Measurements from ENCODE around the gene SNX5.
A peak's percentile ranks its signal among the peaks of the same experiment; 100 is the strongest.

SNX5 gene

DNA sequence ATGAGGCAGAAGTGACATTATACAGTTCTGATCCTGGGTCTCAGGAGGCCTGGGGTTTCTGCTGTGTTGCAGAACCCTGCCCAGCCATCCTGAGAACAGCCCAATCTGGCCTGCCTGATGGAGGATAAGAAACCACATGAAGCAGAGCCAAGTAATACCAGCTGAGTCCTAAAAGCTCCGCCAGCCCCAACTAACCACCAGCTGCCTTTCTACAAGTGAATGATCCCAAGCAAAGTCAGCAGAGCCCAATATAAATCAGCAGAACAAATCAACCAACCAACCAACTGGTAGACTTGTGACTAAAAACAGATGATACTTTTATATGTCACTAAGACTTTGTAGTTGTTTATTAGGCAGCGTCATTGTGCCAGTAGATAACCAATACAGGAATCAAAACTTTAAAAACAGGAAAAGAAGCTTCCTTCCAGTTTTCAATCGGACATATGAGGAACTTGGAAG lies 52.1 kb downstream of the SNX5 start:
- DNase-seq (ENCODE audit: low read depth in 2 of 2) = no peak

GRCh38 chr20:17914957-17915356 lies 53.6 kb downstream of the SNX5 start:
- no peak for DNase-seq (ENCODE audit: low read depth in 2 of 2)

DNA sequence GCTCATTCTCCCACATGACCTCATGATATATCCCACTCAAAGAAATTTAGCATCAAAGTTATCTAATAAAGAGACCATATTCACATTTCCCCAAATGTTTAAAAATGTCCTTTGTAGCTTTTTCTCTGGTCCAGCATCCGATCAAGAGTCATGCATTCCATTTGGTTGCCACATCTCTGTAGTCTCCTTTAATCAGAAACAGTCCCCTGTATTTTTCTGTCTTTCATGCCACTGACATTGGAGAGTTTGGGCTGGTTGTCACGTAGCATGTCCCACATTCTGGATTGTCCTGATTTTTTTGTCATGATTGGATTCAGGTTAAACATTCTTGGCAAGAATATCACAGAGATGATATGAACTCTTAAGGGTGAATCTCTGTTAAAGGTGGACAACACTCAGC lies 55.7 kb downstream of the SNX5 start:
- no peak for DNase-seq (ENCODE audit: low read depth in 2 of 2)

- no peak for DNase-seq (ENCODE audit: low read depth in 2 of 2)
Observed at GRCh38 chr20:17911927-17912326, 56.7 kb downstream of the SNX5 start.

DNA sequence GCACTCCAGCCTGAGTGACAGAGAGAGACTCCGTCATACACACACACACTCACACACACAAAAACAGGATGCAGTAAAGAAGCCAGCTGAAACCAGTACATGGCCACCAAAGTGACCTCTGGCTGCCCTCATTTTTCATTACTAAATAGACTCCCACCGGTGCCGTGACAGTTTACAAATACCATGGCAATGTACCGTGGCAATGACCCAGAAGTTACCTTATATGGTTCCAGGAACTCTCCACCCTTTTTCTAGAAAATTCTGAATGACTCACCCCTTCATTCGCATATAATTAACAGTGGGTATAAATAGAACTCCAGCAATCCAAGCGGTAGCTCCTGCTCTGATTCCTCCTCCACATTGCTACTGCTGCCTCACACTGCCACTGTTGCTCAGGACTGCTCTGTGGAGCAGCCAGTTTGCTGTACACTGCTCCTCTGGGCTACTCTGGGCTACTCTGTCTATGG lies 57.7 kb downstream of the SNX5 start:
- no peak for DNase-seq (ENCODE audit: low read depth in 2 of 2)

GRCh38 chr20:17909869-17910321 lies 58.7 kb downstream of the SNX5 start:
- no peak for DNase-seq (ENCODE audit: low read depth in 2 of 2)

DNA sequence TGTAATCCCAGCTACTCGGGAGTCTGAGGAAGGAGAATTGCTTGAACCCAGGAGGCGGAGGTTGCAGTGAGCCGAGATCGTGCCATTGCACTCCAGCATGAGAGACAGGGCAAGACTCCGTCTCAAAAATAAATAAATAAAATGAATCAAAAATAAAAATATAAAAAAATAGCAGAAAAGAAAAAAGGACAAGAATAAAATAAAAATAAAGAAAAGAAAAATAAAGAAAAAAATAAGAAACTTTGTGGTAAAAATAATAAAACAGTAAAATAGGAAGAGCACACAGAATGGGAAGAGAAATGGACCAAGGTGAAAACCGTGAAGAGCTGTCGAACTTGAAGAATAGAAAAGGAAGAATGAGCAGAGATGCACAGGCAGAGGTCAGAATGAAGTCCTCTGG lies 63.0 kb downstream of the SNX5 start:
- DNase-seq (ENCODE audit: low read depth in 2 of 2) = no peak

DNA sequence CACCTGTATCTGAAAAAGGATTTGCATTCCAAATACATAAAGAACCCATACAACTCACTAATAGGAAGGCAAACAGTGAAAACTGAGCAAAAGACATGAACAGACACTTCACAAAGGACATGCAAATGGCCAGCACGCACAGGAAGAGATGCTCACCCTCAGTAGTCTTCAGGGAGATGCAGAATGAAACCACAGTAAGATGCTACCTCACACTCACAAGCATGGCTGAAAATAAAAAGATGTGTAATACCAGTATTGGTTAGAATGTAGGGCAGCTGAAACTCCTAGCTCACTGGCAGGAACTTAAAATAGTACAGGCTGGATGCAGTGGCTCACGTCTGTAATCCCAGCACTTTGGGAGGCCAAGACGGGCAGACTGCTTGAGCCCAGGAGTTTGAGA lies 64.6 kb downstream of the SNX5 start:
- no peak for DNase-seq (ENCODE audit: low read depth in 2 of 2)

DNA sequence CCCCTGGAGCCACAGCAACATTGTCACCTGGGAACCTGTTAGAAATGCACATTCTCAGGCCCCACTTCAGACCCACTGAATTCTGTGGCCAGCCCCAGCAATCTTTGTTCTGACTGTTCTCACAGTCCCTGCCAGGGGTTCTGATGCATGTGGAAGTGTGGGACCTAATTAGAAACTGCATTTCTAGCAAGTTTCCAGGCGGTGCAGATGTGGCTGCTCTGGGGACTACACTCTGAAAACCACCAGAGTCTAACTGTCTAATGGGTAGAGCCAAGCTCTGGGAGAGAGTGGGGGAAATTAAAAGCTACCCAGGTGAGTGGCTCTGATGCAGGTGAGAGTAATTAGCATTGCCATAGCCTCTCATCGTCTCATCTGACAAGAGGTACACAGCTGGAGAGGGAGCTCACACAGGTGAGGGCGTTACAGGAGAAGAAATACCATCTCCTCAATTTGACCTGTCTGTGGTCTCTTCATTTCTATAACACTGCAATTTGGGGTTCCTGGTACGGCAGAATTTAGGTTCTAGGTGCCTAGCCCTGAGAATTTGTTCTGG lies 66.0 kb downstream of the SNX5 start:
- no peak for DNase-seq (ENCODE audit: low read depth in 2 of 2)

DNA sequence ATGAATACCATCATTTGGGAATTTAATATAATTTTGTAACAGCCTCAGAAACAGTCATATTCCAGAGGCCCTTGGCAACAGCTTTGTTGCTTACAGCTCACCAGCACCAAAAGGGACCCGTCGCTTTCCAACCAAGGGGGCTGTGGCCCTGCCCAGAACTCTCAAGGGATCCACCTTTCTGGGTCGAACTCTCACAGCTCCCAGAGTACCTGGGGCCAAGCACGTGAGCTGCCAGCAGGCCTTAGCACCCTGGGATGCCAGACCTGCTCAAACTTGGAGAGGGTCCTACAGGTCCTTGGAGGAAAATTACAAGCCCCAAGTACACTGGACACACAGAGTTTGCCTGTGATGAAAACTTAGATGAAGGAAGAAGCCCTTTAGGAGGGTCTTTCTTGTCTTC lies 66.6 kb downstream of the SNX5 start:
- no peak for DNase-seq (ENCODE audit: low read depth in 2 of 2)

DNA sequence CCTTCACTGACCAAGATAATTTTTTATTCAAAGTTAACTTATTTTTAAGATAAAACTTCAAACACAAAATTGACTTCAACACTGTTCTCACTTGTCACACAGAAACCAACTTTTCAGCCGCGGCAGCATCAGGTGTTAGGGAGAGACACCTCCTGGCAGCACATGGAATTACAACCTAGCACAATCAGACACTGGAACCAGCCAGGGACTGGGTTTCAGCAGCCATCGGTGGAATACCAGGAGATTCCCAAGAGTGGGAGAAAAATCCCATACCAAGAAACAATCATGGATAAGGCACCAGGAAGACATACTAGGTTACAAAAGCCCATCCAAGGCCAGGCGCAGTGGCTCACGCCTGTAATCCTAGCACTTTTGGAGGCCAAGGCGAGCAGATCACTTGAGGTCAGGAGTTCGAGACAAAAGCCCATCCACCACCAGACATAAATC lies 70.0 kb downstream of the SNX5 start:
- DNase-seq (ENCODE audit: low read depth in 2 of 2) = peak; percentile 26 to 39

DNA sequence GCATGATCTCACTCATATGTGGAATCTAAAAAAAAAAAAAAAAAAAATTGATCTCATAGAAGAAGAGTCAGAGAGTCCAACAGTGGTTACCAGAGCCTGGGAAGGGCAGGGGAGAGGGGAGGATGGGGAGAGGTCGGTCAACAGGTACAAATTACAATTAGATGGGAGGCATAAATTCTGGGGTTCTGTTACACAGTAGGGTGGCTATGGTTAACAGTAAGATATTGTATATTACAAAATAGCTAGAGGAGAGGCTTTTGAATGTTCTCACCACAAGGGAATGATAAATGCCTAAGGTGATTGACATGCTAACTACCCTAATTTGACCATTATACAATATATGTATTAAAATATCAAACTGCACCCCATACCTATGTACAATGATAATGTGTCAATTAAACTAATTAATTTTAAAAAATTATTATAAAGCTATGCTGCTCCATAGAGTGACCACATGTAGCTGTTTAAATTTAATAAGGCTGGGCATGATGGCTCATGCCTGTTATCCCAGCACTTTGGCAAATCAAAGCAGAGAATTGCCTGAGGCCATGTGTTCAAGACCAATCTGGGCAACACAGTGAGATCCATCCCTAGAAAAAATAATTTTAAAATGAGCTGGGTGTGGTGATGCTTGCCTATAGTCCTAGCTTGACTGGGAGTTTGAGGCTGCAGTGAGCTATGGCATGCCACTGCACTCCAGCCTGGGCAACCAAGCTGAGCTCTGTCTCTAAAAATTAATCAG lies 70.9 kb downstream of the SNX5 start:
- no peak for DNase-seq (ENCODE audit: low read depth in 2 of 2)

DNA sequence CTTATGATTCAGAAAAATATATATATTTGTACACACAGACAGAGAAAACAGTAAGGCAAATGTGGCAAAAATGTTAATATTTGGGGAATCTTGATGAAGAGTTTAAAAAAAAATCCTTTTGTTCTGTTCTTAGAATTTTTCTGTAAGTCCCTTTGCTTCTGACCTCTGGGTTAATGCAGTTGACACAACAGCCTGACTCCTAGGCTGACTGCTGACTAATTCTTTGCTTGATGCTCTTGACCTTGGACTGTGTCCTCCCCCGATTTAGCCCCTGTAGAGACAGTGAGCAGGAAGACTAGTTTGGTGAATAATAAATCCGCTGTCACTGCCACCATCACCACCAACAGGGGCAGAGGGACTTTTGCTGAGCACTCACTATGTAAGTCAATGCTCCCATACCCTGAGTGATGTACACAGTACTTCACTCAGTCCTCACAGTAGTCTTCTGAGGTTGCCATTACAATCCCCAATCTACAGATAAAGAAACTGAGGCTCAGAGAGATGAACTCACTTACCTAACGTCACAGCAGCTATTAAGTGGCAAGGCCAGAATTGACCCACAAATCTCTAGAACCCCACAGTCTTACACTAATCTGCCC lies 71.7 kb downstream of the SNX5 start:
- DNase-seq (ENCODE audit: low read depth in 2 of 2) = no peak

DNA sequence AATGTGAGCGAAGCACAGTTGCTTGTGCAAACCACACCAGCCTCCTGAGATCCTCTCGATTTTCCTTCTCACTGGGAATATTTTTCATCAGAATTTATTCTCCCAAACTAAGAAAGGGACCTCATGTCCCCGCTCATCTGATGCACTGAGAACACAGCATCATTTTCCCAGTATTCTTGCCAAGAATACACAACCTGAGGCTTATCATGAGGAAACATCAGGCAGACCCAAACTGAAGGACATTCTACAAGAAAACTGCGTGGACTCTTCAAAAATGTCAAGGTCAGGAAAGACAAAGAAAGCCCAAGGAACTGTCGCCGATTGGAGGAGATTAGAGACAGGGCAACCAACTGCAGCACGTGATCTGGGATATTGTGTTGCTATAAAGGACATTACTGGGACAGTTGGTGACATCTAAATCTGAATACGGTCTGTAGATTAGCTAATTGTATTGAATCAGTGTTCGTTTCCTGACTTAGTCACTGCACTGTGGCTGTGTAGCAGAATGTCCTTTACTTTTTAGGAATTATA lies 72.3 kb downstream of the SNX5 start:
- no peak for DNase-seq (ENCODE audit: low read depth in 2 of 2)

- DNase-seq (ENCODE audit: low read depth in 2 of 2) = peak in 1 of 2 donors; percentile 12
Observed at GRCh38 chr20:17895641-17896171, 72.9 kb downstream of the SNX5 start.

DNA sequence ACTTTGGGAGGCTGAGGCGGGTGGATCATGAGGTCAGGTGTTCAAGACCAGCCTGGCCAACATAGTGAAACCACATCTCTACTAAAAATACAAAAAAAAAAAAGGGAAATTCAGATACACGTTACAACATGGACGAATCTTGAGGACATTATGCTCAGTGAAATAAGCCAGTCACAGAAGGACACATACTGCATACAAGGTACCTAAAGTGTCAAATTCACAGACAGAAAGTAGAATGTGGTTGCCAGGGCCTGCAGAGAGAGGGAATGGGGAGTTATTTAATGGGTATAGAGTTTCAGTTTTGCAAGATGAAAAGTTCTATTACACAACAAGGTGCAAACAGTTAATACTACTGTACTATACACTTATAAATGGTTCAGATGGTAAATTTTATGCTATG lies 75.1 kb downstream of the SNX5 start:
- DNase-seq (ENCODE audit: low read depth in 2 of 2) = no peak

DNA sequence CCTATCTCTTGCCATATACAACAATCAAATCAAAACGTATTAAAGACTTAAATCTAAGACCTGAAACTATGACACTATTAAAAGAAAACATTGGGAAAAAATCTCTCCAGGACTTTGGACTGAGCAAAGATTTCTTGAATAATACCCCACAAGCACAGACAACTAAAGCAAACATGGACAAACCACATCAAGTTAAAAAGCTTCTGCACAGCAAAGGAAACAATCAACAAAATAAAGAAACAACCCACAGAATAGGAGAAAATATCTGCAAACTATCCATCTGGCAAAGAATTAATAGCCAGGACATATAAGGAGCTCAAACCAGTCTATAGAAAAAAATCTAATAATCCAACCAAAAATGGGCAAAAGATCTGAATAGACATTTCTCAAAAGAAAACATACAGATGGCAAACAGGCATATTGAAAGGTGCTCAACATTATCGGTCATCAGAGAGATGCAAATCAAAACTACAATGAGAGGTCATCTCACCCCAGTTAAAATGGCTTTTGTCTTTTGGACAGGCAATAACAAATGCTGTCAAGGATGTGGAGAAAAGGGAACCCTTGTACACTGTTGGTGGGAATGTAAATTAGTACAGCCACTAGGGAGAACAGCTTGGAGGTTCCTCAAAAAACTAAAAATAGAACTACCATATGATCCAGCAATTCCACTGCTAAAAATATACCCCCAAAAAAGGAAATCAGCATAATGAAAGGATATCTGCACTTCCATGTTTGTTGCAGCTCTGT lies 76.2 kb downstream of the SNX5 start:
- DNase-seq (ENCODE audit: low read depth in 2 of 2) = no peak
